ENCODE data around the gene ETS2.
"Not testable (repeated sequence)": the region's sequence is repeated elsewhere in the genome, so short reads cannot be mapped to it uniquely, and the experiment has no call there.

The ETS2 gene

GRCh38 chr21:38843379-38843778 lies 37.6 kb downstream of the ETS2 start:
- ATAC-seq, result no peak
- TF ChIP-seq ZNF70 (CRISPR knock-in tag; IDR thresholded peaks at IDR 0.05), result no peak
- no peak for TF ChIP-seq PPARA (CRISPR knock-in tag; IDR thresholded peaks at IDR 0.05; ENCODE audit: borderline replicate concordance)
- no peak for TF ChIP-seq SNAI2 (CRISPR knock-in tag; IDR thresholded peaks at IDR 0.05)
- no peak for TF ChIP-seq ISL1 (CRISPR knock-in tag; IDR thresholded peaks at IDR 0.05)
- no peak for TF ChIP-seq POU6F1 (CRISPR knock-in tag; IDR thresholded peaks at IDR 0.05; ENCODE audit: borderline replicate concordance, low read depth)
- TF ChIP-seq PATZ1 (CRISPR knock-in tag; IDR thresholded peaks at IDR 0.05; ENCODE audit: borderline replicate concordance), result no peak
- no peak for TF ChIP-seq RARB (CRISPR knock-in tag; IDR thresholded peaks at IDR 0.05)
- TF ChIP-seq, protein P1, sequence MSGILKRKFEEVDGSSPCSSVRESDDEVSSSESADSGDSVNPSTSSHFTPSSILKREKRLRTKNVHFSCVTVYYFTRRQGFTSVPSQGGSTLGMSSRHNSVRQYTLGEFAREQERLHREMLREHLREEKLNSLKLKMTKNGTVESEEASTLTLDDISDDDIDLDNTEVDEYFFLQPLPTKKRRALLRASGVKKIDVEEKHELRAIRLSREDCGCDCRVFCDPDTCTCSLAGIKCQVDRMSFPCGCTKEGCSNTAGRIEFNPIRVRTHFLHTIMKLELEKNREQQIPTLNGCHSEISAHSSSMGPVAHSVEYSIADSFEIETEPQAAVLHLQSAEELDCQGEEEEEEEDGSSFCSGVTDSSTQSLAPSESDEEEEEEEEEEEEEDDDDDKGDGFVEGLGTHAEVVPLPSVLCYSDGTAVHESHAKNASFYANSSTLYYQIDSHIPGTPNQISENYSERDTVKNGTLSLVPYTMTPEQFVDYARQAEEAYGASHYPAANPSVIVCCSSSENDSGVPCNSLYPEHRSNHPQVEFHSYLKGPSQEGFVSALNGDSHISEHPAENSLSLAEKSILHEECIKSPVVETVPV (CRISPR knock-in tag; IDR thresholded peaks at IDR 0.05), result no peak
- no peak for TF ChIP-seq ZFP3 (CRISPR knock-in tag; IDR thresholded peaks at IDR 0.05)

- TF ChIP-seq ZFP30 (CRISPR knock-in tag; IDR thresholded peaks at IDR 0.05) (no peak), PPARA (CRISPR knock-in tag; IDR thresholded peaks at IDR 0.05; ENCODE audit: borderline replicate concordance) (no peak), ZFP3 (CRISPR knock-in tag; IDR thresholded peaks at IDR 0.05) (no peak), ESRRG (CRISPR knock-in tag; IDR thresholded peaks at IDR 0.05) (no peak), ZNF70 (CRISPR knock-in tag; IDR thresholded peaks at IDR 0.05) (no peak)
- ATAC-seq, result peak; percentile 69
Observed at GRCh38 chr21:38843806-38844503, 38.2 kb downstream of the ETS2 start.

- ATAC-seq, result not testable (repeated sequence)
Observed at GRCh38 chr21:38845374-38845773, 39.6 kb downstream of the ETS2 start.

DNA sequence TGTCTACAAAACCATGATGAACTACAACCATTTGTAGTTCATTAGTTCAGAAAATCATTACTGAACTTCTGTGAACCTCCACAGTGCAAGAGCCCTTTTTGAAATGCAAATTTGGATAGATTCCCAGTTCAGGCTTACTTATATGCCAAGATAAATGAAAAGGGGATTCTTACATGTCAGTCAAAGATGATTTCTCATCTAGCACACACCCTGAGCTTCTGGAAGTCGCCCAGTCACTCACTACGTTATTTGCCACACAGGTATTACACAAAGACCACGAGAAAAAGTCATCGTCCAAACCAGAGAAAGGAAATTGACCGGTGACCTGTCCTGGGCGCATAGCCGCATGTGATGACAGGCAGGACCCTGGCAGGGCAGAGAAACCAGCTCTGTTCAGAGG lies 41.8 kb downstream of the ETS2 start:
- no peak for ATAC-seq
- TF ChIP-seq ESRRG (CRISPR knock-in tag; IDR thresholded peaks at IDR 0.05), result no peak
- no peak for TF ChIP-seq ZNF8 (CRISPR knock-in tag; IDR thresholded peaks at IDR 0.05)
- no peak for TF ChIP-seq PATZ1 (CRISPR knock-in tag; IDR thresholded peaks at IDR 0.05; ENCODE audit: borderline replicate concordance)
- no peak for TF ChIP-seq ZNF70 (CRISPR knock-in tag; IDR thresholded peaks at IDR 0.05)
- no peak for TF ChIP-seq SNAI2 (CRISPR knock-in tag; IDR thresholded peaks at IDR 0.05)
- no peak for TF ChIP-seq ZC3H10 (CRISPR knock-in tag; IDR thresholded peaks at IDR 0.05)
- TF ChIP-seq ARNTL (CRISPR knock-in tag; IDR thresholded peaks at IDR 0.05; ENCODE audit: borderline replicate concordance, low read depth), result no peak
- TF ChIP-seq, protein P2, sequence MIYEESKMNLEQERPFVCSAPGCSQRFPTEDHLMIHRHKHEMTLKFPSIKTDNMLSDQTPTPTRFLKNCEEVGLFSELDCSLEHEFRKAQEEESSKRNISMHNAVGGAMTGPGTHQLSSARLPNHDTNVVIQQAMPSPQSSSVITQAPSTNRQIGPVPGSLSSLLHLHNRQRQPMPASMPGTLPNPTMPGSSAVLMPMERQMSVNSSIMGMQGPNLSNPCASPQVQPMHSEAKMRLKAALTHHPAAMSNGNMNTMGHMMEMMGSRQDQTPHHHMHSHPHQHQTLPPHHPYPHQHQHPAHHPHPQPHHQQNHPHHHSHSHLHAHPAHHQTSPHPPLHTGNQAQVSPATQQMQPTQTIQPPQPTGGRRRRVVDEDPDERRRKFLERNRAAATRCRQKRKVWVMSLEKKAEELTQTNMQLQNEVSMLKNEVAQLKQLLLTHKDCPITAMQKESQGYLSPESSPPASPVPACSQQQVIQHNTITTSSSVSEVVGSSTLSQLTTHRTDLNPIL (CRISPR knock-in tag; IDR thresholded peaks at IDR 0.05; ENCODE audit: low read depth), result no peak
- no peak for TF ChIP-seq ZFP3 (CRISPR knock-in tag; IDR thresholded peaks at IDR 0.05)
- TF ChIP-seq GLIS3 (CRISPR knock-in tag; IDR thresholded peaks at IDR 0.05), result no peak
- TF ChIP-seq TOX (CRISPR knock-in tag; IDR thresholded peaks at IDR 0.05; ENCODE audit: borderline replicate concordance), result no peak
- no peak for TF ChIP-seq ZFP30 (CRISPR knock-in tag; IDR thresholded peaks at IDR 0.05)
- TF ChIP-seq CSDC2 (CRISPR knock-in tag; IDR thresholded peaks at IDR 0.05), result no peak

All from SK-N-SH treated with all-trans-retinoic acid at 6 μM for 48 hours (cell line).